SJSA1 (cell line): ENCODE data around the gene DEGS2. TPM values are rescaled to one million over a fixed set of nuclear protein-coding genes. Genes with fewer than 3 reads are reported as not detected.
"Not testable (repeated sequence)": the region's sequence is repeated elsewhere in the genome, so short reads cannot be mapped to it uniquely, and the experiment has no call there.

ENCODE experiments used
- DNase-seq, 2 experiments: peaks; one replicate each; pipeline ENCODE4 v3.0.0-alpha.2; 2015 to 2020; ENCODE audit warnings: low spot score in 2 of 2, low read depth in 1 of 2
- H3K27ac ChIP-seq: fragments of 250-450 bp; sonication (Bioruptor Pico); 2 replicates; pipeline ENCODE4 v1.5.1; 2020; ENCODE audit warnings: mild to moderate bottlenecking, moderate library complexity
- H3K27me3 ChIP-seq: fragments of 250-450 bp; sonication (Bioruptor Pico); replicated peaks from 2 replicates; pipeline ENCODE4 v1.5.1; 2020; ENCODE audit warnings: mild to moderate bottlenecking, moderate library complexity
- H3K36me3 ChIP-seq: fragments of 250-450 bp; sonication (Bioruptor Pico); 2 replicates; pipeline ENCODE4 v1.5.1; 2020; ENCODE audit warnings: mild to moderate bottlenecking
- H3K4me1 ChIP-seq: fragments of 250-450 bp; sonication (Bioruptor Pico); replicated peaks from 2 replicates; pipeline ENCODE4 v1.6.1; 2021; ENCODE audit warnings: mild to moderate bottlenecking
- H3K4me3 ChIP-seq: fragments of 250-450 bp; sonication (Bioruptor Pico); 2 replicates; pipeline ENCODE4 v1.5.1; 2020; ENCODE audit warnings: mild to moderate bottlenecking
- H3K9me3 ChIP-seq: fragments of 250-450 bp; sonication (Bioruptor Pico); replicated peaks from 2 replicates; pipeline ENCODE4 v1.5.1; 2020; ENCODE audit warnings: mild to moderate bottlenecking
- total RNA-seq: library from RNA; depleted of rRNA; stranded (reverse); fragments of >200 nt; shearing (Covaris generic); gene quantifications from 2 replicates; pipeline ENCODE4 v1.2.3, GENCODE V29; 2014

DEGS2 gene
- total RNA-seq, 1 experiment from 2014 or later, result not detected

DNA sequence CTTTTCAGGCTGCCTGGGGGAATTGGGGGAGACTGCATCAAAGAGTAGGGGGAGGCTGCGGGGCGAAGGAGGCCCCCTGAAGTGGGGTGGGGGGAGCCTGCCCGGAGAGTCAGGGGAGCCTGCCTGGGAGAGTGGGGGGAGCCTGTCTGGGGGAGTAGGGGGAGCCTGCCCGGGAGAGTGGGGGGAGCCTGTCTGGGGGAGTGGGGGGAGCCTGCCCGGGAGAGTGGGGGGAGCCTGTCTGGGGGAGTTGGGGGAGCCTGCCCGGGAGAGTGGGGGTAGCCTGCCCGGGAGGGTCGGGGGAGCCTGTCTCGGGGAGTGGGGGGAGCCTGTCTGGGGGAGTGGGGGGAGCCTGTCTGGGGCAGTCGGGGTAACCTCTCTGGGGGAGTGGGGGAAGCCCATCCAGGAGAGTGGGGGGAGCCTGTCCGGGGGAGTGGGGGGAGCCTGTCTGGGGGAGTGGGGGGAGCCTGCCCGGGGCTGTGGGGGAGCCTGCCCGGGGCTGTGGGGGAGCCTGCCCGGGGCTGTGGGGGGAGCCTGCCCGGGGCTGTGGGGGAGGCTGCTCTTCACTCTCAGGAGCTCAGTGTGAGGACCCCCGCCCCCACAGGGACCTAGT, 6.5 kb upstream of the DEGS2 start:
- Histone ChIP-seq H3K27ac (no peak overlapping the region), H3K9me3 (no peaks in the 10 kb centered on the region), H3K4me1 (0 out of 2 replicates have a peak, but pooled peaks cover 3% of the 10 kb centered on the region), H3K36me3 (no peaks in the 10 kb centered on the region), H3K4me3 (no peak overlapping the region), H3K27me3 (no peaks in the 10 kb centered on the region; the same call in 1 of the 2 replicates)
- no peak for DNase-seq

DNA sequence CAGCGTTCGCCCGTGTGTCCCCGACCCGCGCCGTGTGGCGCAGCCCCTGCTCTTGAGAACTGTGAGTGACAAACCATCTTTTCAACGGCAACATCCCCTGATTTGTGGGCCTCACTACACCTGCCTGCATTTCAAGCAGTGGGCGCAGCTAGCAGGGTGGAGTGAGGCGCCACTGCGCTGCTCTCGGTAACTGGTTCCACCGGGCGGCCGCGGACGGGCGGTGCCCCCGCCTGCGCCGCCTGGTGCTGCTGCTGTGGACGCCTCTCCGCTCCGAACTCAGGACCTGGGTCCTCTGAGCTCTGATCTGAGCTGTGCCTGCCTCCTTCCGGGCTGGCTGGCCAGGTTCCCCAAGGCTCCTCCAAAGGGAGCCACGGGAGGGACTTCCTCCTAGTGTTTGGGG, 5.9 kb upstream of the DEGS2 start:
- Histone ChIP-seq H3K27ac (no peak overlapping the region), H3K4me3 (no peak overlapping the region), H3K9me3 (no peaks in the 10 kb centered on the region), H3K4me1 (0 out of 2 replicates have a peak, but pooled peaks cover 3% of the 10 kb centered on the region), H3K36me3 (no peaks in the 10 kb centered on the region), H3K27me3 (peaks cover 2% of the 10 kb centered on the region)
- no peak for DNase-seq

DNA sequence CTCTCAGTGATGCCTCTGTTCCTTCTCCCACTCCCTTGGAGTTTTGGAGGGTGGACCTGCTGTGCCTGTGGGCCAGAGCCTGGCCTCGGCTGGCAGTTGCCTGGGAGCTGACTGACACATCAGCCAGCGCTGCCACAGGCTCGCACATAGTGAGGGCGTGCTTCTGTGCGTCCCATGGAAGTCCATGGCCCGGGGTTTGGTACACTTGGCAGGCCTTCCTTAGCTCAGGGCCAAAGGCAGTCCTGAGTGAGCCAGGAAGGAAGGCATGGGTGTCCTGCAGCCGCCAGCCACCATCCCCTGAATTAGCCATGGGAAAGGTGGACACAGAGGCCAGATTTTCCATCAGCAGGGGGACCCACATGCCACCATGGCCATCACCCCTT, 1.1 kb upstream of the DEGS2 start:
- DNase-seq, result no peak
- no peaks in the 10 kb centered on the region for H3K36me3 ChIP-seq
- H3K4me3 ChIP-seq, result no peak overlapping the region
- peaks cover 4% of the 10 kb centered on the region; the same call in 1 of the 2 replicates for H3K4me1 ChIP-seq
- H3K9me3 ChIP-seq, result no peaks in the 10 kb centered on the region
- H3K27me3 ChIP-seq, result peaks cover 22% of the 10 kb centered on the region
- H3K27ac ChIP-seq, result no peak overlapping the region

DNA sequence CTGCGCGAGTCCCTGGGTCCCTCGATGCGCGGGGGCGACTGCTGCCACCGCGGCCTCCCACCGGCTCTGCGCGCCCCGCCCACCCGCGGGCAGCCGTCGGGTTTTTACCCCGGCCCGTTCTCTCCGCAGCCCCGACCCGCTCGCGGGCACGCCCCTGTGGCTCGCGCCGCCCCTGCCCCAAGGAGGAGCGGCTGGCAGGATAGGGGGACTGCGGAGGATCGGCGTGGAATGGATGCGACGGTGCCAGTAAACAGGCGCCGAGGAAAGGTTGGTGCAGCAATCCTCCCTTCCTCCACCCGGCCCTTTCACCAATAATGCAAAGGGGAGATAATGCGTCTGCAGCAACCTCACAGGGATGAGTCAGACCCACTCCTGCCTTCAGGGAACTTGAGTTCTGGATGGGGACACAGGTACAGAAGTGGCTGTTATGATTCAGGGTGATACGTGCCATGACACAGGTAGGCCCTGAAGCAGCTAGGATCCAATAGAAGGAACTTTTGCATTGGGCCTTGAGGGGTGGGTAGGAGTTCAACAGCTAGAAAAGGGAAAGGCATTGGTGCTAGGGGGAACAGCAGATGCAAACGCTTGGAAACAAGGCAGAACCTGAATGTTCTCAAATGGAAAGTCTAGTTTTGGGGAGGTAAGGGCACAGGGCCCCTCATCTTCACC, 554 bp upstream of the DEGS2 start:
- H3K27me3 ChIP-seq, result peaks cover 22% of the 10 kb centered on the region
- H3K27ac ChIP-seq, result no peak overlapping the region
- no peaks in the 10 kb centered on the region for H3K36me3 ChIP-seq
- no peak for DNase-seq
- H3K9me3 ChIP-seq, result peaks cover under 1% of the 10 kb centered on the region; the same call in 1 of the 2 replicates
- peaks cover 4% of the 10 kb centered on the region; the same call in 1 of the 2 replicates for H3K4me1 ChIP-seq
- H3K4me3 ChIP-seq, result no peak overlapping the region

DNA sequence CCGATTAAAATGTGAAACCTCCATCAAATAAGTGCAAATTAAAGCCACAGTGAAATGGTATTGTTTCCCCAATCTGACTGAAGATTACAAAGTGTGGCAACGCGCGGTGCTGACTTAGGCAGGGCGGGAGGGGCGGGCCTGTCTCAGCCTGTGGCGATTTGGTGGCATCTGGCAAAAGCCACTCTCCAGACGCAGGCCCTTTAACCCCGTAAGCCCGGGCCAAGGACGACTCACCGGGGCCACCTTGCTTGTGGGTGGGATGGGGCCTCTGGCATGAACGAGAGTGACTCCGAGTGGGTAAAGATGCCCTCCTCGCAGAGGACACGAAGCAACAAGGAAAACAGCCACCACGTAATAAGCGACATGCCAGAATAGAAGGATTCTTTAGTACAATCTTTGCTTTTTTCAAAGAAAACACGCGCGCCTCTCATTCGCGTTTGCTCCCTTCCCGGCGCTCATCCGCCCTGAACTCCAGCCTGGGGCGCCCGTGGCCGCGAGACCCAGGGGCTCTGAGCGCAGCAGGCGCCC, 815 bp downstream of the DEGS2 start:
- Histone ChIP-seq H3K4me1 (peaks cover 4% of the 10 kb centered on the region; the same call in 1 of the 2 replicates), H3K36me3 (no peaks in the 10 kb centered on the region), H3K27ac (no peak overlapping the region), H3K9me3 (peaks cover 5% of the 10 kb centered on the region; the same call in 1 of the 2 replicates), H3K27me3 (peaks cover 22% of the 10 kb centered on the region), H3K4me3 (no peak overlapping the region)
- DNase-seq, result no peak

DNA sequence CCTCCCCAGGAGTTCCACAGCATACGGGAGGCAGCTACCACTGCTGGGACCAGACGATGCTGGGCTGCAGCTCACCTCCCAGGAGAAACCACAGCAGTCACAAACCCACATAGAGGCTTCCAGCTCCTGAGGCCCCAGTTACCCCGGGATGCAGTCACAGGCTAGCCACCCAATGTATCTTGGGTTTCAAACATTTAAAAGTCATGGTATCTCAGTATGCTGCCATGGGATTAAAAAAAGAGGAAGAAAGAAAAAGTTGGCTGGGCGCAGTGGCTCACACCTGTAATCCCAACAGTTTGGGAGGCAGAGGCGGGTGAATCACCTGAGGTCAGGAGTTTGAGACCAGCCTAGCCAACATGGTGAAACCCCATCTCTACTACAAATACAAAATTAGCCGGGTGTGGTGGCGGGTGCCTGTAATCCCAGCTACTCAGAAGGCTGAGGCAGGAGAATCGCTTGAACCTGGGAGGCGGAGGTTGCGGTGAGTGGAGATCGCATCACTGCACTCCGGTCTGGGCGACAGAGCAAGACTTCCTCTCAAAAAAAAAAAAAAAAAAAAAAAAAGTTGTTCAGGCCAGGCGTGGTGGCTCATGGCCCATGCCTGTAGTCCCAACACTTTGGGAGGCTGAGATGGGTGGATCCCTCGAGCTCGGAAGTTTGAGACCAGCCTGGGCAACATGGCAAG, 1.8 kb downstream of the DEGS2 start:
- not testable (repeated sequence) for H3K4me3 ChIP-seq, H3K27ac ChIP-seq, H3K4me1 ChIP-seq, DNase-seq, H3K9me3 ChIP-seq, H3K36me3 ChIP-seq
- peaks cover 22% of the 10 kb centered on the region for H3K27me3 ChIP-seq

DNA sequence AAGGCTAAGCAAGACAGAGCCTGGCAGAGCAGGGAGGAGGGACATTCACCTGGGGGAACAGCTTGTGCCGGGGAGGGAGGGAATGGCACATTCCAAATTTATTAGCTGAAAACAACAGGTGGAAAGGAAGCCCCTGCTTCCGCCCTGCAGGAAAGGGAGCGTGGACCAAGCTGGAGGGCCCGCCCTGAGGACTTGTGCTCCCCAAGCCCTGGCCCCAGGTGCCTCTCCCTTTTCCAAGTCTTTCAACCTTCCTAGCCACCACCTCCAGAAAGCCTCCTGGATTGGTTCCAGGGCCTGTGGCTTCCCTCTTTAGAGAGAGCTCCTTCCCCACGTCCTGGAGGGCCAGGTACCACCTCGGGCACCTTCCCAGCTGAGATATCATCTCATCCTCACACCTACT, 2.7 kb downstream of the DEGS2 start:
- H3K36me3 ChIP-seq, result no peaks in the 10 kb centered on the region
- peaks cover 22% of the 10 kb centered on the region for H3K27me3 ChIP-seq
- no peak overlapping the region for H3K27ac ChIP-seq
- no peak for DNase-seq
- peaks cover 5% of the 10 kb centered on the region; the same call in 1 of the 2 replicates for H3K9me3 ChIP-seq
- no peak overlapping the region for H3K4me3 ChIP-seq
- peaks cover 4% of the 10 kb centered on the region; the same call in 1 of the 2 replicates for H3K4me1 ChIP-seq

DNA sequence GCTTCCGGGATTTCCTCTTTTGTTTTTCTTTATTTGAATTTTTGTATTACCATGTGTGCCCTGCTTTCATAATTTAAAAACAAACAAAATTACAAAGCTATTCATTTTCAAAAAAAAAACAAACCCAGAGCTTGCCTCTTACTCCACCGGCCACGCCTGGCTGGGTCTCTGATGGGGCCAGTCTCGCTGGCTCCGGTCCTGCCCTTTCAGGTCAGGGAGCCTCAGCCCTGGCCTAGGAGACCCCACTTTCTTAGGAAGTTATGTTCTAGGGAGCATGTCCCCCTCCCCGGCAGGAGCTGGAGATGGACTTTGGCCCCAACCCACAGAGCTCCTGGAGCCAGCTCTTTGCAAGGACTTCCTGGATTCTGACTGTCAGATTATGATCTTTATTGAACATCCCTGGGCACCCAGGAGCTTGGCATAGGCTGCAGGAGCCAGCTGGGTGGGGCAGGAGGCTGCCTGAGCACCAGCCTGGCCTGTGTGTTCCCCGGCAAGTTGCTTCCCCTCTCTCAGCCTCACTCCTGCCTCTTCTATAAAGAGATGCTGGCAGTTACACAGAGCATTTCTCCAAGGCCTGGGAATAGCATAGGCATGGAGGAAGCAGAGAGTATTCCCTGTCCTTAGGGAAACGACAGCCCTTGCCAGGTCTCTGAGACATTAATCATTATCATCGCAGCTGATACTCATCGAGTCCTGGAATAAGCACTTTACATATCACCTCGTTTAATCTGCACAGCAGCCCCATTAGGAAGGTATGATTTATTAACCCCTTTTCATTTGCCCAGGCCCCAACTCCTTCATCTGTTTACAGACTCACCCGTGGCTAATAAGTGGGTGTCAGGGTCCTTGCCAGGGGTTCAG, 3.5 kb downstream of the DEGS2 start:
- Histone ChIP-seq H3K27ac (no peak overlapping the region), H3K9me3 (peaks cover 5% of the 10 kb centered on the region; the same call in 1 of the 2 replicates)
- DNase-seq, result no peak

DNA sequence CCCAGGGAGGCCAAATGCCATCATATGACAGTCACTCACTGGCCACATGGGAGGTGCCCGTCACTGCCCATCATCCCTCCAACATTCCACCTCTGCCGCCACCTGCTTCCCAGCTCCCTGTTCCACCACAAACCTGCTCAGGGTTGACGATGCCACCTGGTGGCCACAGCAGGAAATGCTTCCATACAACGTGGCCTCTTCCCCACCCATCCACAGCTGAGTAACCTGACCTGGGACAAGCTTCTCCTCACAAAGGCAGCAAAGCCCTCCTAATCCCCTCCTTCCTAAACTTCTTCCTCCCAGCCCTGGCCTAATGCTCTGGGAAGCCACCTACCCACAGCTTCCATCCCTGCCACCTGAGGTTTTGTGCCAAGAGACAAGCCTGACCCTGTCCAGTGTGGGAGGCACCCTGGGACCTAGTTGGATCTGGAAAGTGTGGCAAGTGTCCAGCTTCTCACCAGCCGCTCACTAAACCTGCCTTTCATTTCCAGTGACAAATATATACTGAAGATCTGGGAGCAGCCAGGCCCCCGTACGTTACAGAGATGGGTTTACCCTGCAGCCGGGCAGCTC, 4.3 kb downstream of the DEGS2 start:
- H3K4me1 ChIP-seq, result peaks cover 4% of the 10 kb centered on the region; the same call in 1 of the 2 replicates
- peaks cover 17% of the 10 kb centered on the region for H3K27me3 ChIP-seq
- no peaks in the 10 kb centered on the region for H3K36me3 ChIP-seq
- peaks cover 5% of the 10 kb centered on the region; the same call in 1 of the 2 replicates for H3K9me3 ChIP-seq
- no peak overlapping the region for H3K4me3 ChIP-seq
- no peak for DNase-seq
- H3K27ac ChIP-seq, result no peak overlapping the region

More for the DNA sequence above, 3.5 kb downstream of the DEGS2 start:
- Histone ChIP-seq H3K4me1 (peaks cover 4% of the 10 kb centered on the region; the same call in 1 of the 2 replicates), H3K27me3 (peaks cover 22% of the 10 kb centered on the region), H3K4me3 (no peak overlapping the region), H3K36me3 (no peaks in the 10 kb centered on the region)

DNA sequence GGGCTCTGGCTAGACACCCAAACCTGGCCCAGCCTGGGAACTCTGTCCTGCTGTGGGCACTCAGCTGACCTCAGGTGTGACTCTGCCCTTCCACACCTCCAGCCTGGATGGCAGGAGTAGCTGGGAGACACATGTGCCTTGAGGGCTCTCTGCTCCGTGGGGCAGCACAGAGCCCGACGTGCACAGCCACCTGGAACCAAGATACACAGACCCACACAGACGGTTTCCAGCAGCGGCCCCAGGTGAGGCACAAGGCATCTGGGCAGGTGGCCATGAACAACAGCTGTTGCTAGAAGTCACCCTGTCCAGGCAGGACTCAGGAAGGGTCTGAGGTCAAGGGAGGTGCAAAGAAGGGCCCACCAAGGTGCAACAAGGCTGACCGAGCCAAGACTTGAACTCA, 5.9 kb downstream of the DEGS2 start:
- no peaks in the 10 kb centered on the region for H3K4me1 ChIP-seq
- H3K9me3 ChIP-seq, result peaks cover 5% of the 10 kb centered on the region; the same call in 1 of the 2 replicates
- peaks cover 4% of the 10 kb centered on the region; the same call in 1 of the 2 replicates for H3K27me3 ChIP-seq

DNA sequence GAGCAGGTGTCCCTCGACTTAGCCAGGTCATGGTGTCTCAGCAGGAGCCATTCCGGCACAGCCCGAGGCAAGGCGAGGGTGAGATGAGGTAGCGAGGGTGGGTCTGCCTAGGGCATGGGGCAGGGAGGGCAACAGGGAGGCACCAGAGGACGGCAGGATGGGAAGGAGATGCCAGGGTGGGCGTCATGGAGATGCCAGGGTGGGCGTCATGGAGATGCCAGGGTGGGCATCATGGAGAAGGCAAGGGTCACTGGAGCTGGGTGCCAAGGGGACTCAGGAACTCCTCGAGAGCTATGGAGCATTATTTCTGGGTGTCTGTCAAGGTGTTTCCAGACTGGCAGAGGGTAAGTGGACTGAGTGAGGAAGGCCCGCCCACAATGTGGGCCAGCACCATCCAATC, 7.4 kb downstream of the DEGS2 start:
- Histone ChIP-seq H3K27ac (no peak overlapping the region), H3K36me3 (no peaks in the 10 kb centered on the region)

More for the DNA sequence above, 5.9 kb downstream of the DEGS2 start:
- no peak overlapping the region for H3K4me3 ChIP-seq
- no peak overlapping the region for H3K27ac ChIP-seq
- no peaks in the 10 kb centered on the region for H3K36me3 ChIP-seq
- DNase-seq, result no peak

DNA sequence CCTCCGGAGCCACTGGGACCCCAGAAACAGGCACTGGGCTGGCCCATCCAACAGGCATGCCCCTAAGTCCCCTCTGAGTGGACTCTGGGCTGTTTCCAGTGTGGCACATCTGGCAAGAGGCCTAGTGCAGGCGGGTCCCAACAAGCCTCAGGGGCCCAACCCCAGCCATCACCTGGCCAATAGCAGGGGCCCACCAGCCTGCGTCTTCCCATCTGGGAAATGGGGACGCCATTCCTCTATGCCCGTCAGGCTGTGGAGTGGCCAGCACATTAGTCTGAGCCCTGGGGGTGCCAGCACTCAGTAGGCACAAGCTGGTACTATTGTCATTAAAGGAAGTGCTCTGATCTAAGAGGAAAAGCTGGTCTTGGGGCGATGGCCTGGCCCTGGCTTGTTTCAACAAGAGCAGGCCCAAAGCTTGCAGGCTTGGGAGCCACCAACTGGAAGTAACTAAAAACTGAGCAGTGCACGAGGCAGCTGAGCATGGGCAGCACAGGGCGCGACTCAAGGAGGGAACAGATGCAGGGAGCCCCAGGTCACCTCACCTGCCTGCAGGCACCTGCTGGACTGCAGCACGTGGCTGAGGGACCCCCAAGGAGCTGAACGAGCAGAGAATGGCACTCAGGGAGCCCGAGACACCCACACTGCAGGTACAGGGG, 8.4 kb downstream of the DEGS2 start:
- no peaks in the 10 kb centered on the region for H3K4me1 ChIP-seq
- no peak overlapping the region for H3K4me3 ChIP-seq
- H3K27me3 ChIP-seq, result no peaks in the 10 kb centered on the region
- peaks cover 5% of the 10 kb centered on the region; the same call in 1 of the 2 replicates for H3K9me3 ChIP-seq
- no peaks in the 10 kb centered on the region for H3K36me3 ChIP-seq
- no peak for DNase-seq
- no peak overlapping the region for H3K27ac ChIP-seq

More for the DNA sequence above, 7.4 kb downstream of the DEGS2 start:
- no peaks in the 10 kb centered on the region for H3K4me1 ChIP-seq
- no peak overlapping the region for H3K4me3 ChIP-seq
- peaks cover 5% of the 10 kb centered on the region; the same call in 1 of the 2 replicates for H3K9me3 ChIP-seq
- no peak for DNase-seq
- no peaks in the 10 kb centered on the region for H3K27me3 ChIP-seq
